IPS-20b (cell line): ENCODE data around the gene STX18.
"Not testable (repeated sequence)": the region's sequence is repeated elsewhere in the genome, so short reads cannot be mapped to it uniquely, and the experiment has no call there.

Experiments used
- H3K27ac ChIP-seq: one replicate; pipeline ENCODE4 v1.5.1; 2013; ENCODE audit warnings: low read length
- H3K27me3 ChIP-seq: 2 replicates; pipeline ENCODE4 v1.6.1; 2013; ENCODE audit warnings: mild to moderate bottlenecking, low read length, inconsistent platforms; ENCODE audit not compliant: insufficient read depth
- H3K36me3 ChIP-seq: 2 replicates; pipeline ENCODE4 v1.6.1; 2013; ENCODE audit warnings: low read depth, mild to moderate bottlenecking, inconsistent platforms, low read length, moderate library complexity; ENCODE audit not compliant: insufficient read depth
- H3K4me1 ChIP-seq: 2 replicates; pipeline ENCODE4 v1.6.1; 2013; ENCODE audit warnings: mild to moderate bottlenecking, control low read depth, inconsistent platforms, low read length, moderate library complexity; ENCODE audit not compliant: insufficient read depth
- H3K4me3 ChIP-seq: 2 replicates; pipeline ENCODE4 v1.5.1; 2013; ENCODE audit warnings: mild to moderate bottlenecking, low read length, inconsistent platforms
- H3K9ac ChIP-seq: 2 replicates; pipeline ENCODE4 v1.6.1; 2013; ENCODE audit warnings: low read depth, mild to moderate bottlenecking, inconsistent platforms, low read length, moderate library complexity
- H3K9me3 ChIP-seq: 2 replicates; pipeline ENCODE4 v1.6.1; 2013; ENCODE audit warnings: mild to moderate bottlenecking, low read depth, low read length, inconsistent platforms; ENCODE audit not compliant: insufficient read depth

STX18 gene

DNA sequence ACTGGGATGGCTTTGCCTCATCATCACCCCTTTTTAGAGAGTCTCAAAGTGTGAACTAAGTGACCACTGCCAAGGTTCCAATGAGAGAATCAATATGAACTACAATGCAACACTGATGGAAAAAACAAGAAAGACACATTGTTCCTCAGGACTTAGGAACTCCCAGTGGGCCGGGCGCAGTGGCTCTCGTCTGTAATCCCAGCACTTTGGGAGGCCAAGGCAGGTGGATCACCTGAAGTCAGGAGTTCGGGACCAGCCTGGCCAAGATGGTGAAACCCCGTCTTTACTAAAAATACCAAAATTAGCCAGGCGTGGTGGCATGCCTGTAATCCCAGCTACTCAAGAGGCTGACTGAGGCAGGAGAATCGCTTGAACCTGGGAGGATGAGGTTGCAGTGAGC lies 119.7 kb downstream of the STX18 start:
- H3K36me3 ChIP-seq = peaks cover 40% of the 10 kb centered on the region
- H3K4me1 ChIP-seq = peaks cover 32% of the 10 kb centered on the region; the same call in 1 of the 2 replicates
- H3K4me3 ChIP-seq, H3K27ac ChIP-seq, H3K27me3 ChIP-seq, H3K9ac ChIP-seq, H3K9me3 ChIP-seq: not testable (repeated sequence)

DNA sequence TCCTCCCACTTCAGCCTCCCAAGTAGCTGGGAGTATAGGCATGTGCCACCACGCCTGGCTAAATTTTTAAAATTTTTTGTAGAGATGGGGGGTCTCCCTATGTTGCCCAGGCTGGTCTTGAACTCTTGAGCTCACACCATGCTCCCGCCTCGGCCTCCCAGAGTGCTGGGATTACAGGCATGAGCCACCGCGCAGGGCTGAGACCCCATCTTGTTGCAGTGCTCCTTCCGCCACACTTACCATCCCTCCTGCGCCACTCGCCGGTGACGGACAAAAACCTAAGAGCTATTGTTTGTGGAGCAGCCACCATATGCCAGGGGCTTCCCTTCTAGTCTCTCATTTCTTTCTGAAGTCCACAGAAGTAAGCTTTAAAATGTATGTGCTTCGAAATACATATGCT lies 120.5 kb downstream of the STX18 start:
- peaks cover 40% of the 10 kb centered on the region for H3K36me3 ChIP-seq
- no peak overlapping the region for H3K27ac ChIP-seq

DNA sequence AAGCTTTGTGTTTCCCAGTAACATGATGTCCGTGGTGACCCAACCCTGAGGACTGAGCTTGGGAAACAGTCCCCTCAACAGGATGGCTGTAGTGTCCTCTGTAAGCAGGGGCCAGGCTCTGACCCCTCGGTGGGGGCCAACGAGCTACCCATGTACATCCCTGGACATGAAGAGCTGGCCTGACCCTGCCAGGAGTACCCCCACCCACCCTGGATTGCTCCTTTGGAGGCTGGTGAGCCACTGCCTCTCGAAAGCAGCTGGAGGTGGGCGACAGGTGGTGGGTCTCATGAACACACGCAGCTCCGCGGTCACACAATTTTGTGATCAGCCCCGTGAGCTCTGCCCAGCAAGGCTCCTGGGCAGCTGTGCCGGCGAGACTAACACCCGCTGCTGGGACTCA lies 121.4 kb downstream of the STX18 start:
- Histone ChIP-seq H3K4me3 (no peak overlapping the region), H3K4me1 (peaks cover 24% of the 10 kb centered on the region; the same call in 1 of the 2 replicates), H3K27ac (no peak overlapping the region), H3K9me3 (no peaks in the 10 kb centered on the region), H3K27me3 (no peaks in the 10 kb centered on the region), H3K36me3 (peaks cover 40% of the 10 kb centered on the region), H3K9ac (no peak overlapping the region)

More for the DNA sequence above, 120.5 kb downstream of the STX18 start:
- Histone ChIP-seq H3K4me3 (no peak overlapping the region), H3K9me3 (no peaks in the 10 kb centered on the region), H3K9ac (no peak overlapping the region), H3K27me3 (no peaks in the 10 kb centered on the region), H3K4me1 (peaks cover 25% of the 10 kb centered on the region; the same call in 1 of the 2 replicates)

DNA sequence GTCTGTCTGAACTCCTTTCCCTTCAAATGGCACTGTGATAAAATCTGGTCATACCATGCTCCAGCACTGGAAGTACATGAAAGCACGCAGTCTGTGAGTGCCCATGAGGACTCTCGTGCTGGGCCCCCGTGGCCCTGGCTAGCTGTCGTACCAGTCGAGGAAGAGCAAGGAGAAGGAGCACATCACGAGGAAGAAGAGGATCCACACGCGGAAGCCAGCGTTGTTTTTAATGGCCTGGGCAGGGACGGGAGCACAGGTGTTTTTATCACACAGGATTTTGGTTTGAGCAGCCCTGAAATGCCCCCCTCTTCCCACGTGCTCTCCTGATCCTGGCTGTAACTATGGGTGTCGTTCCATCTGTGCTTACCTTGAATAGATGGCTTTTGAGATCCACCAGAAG lies 122.0 kb downstream of the STX18 start:
- no peak overlapping the region for H3K4me3 ChIP-seq
- peaks cover 40% of the 10 kb centered on the region for H3K36me3 ChIP-seq
- H3K9me3 ChIP-seq = no peaks in the 10 kb centered on the region
- H3K27ac ChIP-seq = no peak overlapping the region
- no peak overlapping the region for H3K9ac ChIP-seq
- no peaks in the 10 kb centered on the region for H3K27me3 ChIP-seq
- peaks cover 18% of the 10 kb centered on the region; the same call in 1 of the 2 replicates for H3K4me1 ChIP-seq

DNA sequence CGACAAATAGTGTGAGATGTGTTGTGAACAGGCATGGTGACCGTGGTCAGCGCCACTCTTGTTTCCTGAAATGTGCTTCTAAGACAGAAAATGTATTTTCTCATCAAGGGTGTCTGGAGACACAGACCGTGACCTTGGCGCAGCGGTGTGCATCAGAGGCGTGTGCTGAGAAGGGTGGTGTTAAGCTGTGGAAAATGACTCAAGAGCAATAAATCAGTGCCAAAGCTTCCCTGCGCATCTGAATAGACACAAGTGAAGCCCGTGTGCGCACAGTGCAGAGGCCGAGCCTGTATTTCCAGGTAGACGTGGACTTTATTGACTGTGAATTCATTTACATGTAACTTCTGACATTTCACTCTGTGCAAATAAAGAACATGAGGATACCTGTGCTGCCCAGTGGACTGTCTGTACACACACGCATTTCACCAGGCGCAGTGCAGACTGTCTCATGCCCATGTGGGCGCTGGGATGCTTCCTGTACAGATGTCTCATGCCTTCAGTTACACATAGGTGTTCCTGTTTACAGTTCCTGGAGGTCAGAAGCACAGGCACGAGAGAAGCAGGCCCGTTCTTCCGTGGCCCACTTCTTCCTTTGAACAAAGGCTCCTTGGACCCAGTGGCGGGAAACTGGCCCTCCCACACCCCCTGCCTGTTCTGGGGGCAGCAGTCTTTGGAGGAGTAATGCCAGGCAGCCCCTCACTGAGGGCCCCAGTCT lies 123.0 kb downstream of the STX18 start:
- no peak overlapping the region for H3K4me3 ChIP-seq
- no peak overlapping the region for H3K9ac ChIP-seq
- peaks cover 8% of the 10 kb centered on the region; the same call in 1 of the 2 replicates for H3K4me1 ChIP-seq
- H3K36me3 ChIP-seq = peaks cover 40% of the 10 kb centered on the region
- no peaks in the 10 kb centered on the region for H3K9me3 ChIP-seq
- no peaks in the 10 kb centered on the region for H3K27me3 ChIP-seq
- no peak overlapping the region for H3K27ac ChIP-seq

DNA sequence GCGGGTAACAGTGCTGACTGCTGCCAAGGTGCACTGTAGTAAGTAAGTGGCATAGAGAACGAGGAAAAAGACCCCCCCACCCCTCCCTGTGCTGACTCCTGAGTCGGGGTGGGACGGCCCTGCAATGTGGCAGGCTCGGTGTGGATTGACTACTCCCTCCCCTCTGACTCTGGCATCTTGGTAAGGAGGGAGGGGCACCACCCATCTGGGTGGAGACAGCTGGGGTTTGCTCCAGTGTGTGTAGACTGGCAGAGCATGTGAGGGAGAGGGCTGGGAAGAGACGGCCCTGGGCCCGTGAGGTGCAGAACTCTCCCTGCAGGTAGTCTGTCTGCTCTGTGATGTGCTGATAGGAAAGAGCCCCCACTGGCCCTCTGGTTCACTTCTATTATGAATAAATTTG lies 124.0 kb downstream of the STX18 start:
- Histone ChIP-seq H3K27ac (no peak overlapping the region), H3K27me3 (no peaks in the 10 kb centered on the region), H3K9me3 (no peaks in the 10 kb centered on the region), H3K9ac (no peak overlapping the region), H3K4me1 (no peaks in the 10 kb centered on the region; the same call in 1 of the 2 replicates), H3K36me3 (peaks cover 40% of the 10 kb centered on the region), H3K4me3 (no peak overlapping the region)

DNA sequence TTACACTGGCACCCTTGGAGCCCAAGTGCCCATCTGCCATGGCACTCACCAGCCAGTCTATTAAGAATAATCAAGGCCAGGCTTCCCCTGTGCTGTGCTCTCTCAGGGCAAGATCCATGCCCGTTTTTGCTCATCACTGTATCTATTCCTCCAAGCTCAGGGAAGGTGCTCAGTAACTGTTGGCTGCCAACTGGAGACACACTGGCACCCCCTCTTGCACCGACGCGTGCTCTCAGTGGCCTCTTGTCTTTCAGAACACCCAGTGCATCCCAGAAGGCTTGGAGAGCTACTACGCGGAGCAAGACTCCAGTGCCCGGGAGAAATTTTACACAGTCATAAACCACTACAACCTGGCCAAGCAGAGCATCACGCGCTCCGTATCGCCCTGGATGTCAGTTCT lies 124.9 kb downstream of the STX18 start:
- no peak overlapping the region for H3K27ac ChIP-seq
- H3K4me1 ChIP-seq = no peaks in the 10 kb centered on the region
- H3K9ac ChIP-seq = no peak overlapping the region
- no peaks in the 10 kb centered on the region for H3K9me3 ChIP-seq
- H3K4me3 ChIP-seq = no peak overlapping the region
- no peaks in the 10 kb centered on the region for H3K27me3 ChIP-seq
- H3K36me3 ChIP-seq = peaks cover 40% of the 10 kb centered on the region

DNA sequence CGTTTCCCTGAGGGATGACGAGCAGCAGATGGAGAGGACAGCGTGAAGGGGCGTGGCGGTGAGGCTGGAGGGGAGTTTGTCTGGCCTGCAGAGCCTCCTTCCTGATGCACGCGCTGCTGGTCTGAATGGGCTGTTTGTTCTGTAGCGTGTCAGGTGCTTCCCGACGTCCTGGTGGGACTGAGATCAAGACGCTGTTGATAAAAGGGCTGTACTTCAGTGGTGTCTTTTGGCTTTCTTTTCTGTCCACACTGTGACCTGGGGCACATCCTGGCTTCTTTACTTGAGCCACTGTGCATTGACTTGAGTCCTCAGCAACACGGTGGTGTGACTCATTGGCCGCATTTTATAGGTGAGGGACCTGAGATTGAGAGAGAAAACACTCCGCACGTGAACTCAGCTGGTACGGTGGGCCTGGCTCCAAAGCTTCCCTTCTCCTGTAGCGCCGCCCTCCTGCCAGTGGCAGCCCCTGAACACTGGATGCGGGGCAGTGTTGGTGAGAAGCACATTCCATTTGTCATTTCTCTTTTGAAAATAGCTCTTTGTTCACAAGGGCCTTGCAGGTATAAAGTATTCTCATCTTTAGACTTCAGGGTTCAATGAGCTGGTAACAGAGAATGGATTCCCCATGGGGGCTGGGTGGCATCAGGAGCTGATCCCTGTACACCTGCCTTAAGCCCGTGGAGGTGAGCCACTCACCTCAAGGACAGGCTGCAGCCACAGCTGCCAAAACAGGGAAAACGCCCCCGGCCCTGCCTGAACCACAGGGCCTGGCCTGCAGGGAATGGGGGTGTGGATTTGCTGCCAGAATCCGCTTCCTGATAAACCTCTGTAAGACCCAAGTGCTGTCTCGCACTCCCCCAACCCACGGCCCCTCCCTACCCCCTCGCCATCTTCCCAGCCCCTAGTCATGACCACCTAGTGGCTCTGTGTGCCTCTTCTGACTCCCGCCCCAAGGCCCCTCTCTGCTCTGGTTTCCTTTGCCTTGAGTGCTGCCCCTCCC lies 125.7 kb downstream of the STX18 start:
- Histone ChIP-seq H3K36me3 (peaks cover 39% of the 10 kb centered on the region), H3K4me3 (no peak overlapping the region), H3K4me1 (no peaks in the 10 kb centered on the region), H3K27me3 (no peaks in the 10 kb centered on the region), H3K9ac (no peak overlapping the region), H3K9me3 (no peaks in the 10 kb centered on the region), H3K27ac (no peak overlapping the region)

DNA sequence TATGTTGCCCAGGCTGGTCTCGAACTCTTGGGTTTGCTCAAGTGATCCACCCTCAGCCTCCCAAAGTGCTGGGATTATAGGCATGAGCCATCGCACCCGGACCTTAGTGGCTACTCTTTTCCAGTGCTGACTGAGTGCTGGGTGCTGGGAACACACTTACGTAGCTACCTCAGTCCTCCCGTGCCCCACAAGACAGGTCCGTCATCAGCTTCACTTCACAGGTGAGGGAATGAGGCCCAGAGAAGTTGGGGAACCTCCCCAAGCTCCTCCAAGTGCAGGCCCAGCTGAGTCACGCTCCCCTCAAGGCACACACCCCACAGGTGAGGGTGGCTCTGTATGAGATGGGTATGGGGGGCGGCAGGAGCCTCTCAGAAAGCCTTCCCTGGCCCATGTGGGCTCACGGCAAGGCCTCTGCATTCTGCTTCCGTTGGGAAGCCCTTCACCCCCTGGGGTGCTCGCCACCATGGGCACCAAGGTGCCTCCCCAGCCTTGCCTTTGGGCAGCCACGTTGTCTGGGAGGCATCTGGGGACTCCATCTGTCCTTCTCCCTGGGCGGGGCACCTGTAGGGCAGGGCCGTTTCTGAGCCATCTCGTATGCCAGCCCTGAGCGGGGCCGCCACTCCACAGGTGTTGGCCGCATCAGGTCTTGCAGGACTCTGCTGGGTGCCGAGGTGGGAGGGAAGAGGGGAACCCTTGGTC lies 126.6 kb downstream of the STX18 start:
- H3K36me3 ChIP-seq = peaks cover 31% of the 10 kb centered on the region
- H3K27me3 ChIP-seq = no peaks in the 10 kb centered on the region
- no peaks in the 10 kb centered on the region for H3K4me1 ChIP-seq
- H3K27ac ChIP-seq = no peak overlapping the region
- no peaks in the 10 kb centered on the region for H3K9me3 ChIP-seq
- H3K4me3 ChIP-seq = no peak overlapping the region
- H3K9ac ChIP-seq = no peak overlapping the region

DNA sequence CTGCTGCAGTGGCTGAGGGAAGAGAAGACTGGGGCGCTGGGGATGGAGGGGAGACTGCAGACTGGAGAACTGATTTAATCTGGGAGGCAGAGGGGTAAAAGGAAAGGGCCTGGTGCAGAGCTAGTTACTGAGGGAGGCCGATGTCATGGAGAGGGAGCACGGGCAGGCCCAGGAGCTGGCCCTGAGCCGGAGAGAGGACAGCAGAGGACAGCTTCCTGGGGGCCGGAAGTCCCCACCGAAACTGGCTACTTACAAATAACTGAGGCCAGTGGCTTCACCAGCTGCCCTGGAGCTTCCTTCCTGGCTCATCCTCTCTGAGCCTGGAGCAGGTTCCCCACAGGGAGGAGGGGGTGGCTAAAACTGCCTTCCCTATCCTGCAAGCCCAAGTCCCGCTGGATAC lies 128.0 kb downstream of the STX18 start:
- H3K9me3 ChIP-seq = no peaks in the 10 kb centered on the region

DNA sequence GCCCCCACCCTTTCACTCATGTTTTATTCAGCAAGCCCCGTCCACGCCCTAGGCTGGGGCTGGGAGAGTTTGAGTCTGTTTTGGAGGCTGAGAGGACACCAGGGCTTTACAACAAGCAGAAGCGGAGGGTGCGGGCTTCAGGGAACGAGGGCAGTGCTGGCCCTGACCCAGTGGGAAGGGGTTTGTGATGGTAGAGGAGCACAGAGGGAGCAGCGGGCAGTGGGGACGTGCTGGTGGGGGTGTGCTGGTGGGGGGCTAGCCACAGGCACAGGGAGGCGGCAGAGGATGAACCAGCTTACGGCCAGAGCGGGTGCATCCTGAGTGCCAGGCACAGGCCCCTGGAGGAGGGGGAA lies 128.5 kb downstream of the STX18 start:
- Histone ChIP-seq H3K27me3 (no peaks in the 10 kb centered on the region), H3K9me3 (no peaks in the 10 kb centered on the region), H3K4me3 (no peak overlapping the region), H3K9ac (no peak overlapping the region), H3K36me3 (peaks cover 12% of the 10 kb centered on the region; the same call in 1 of the 2 replicates), H3K27ac (no peak overlapping the region), H3K4me1 (no peaks in the 10 kb centered on the region)

More for the DNA sequence above, 128.0 kb downstream of the STX18 start:
- Histone ChIP-seq H3K27ac (no peak overlapping the region), H3K27me3 (no peaks in the 10 kb centered on the region), H3K9ac (no peak overlapping the region), H3K4me1 (no peaks in the 10 kb centered on the region), H3K4me3 (no peak overlapping the region), H3K36me3 (peaks cover 16% of the 10 kb centered on the region; the same call in 1 of the 2 replicates)
